PC-9 (cell line): Measurements from ENCODE around the gene MDC1. TPM values are rescaled to one million over a fixed set of nuclear protein-coding genes. Genes with fewer than 3 reads are reported as not detected.

Experiments used
- BruUV-seq: library from RNA; stranded (reverse); fragments of 400-500 nt; replicated peaks from 2 replicates; lab custom pipeline; 2021; lab: Mats Ljungman, UMichigan
- CTCF ChIA-PET: fragments of 300-600 bp; sonication (Branson Sonifier 250); formaldehyde crosslinking; loops from one replicate; lab custom pipeline; 2022; ENCODE audit warnings: antibody characterized with exemption; lab: Charles Lee
- POLR2A ChIA-PET: fragments of 300-600 bp; sonication (Branson Sonifier 250); formaldehyde crosslinking; loops from one replicate; lab custom pipeline; 2022; ENCODE audit warnings: antibody characterized with exemption; ENCODE audit not compliant: unreplicated experiment; lab: Charles Lee
- DNase-seq, 2 experiments: peaks; one replicate each; pipeline versions ENCODE4 v3.0.0 to v3.0.0-alpha.2; 2015 to 2022; ENCODE audit warnings: mixed read lengths in 1 of 2
- H2AFZ ChIP-seq: fragments of 200-600 bp; sonication (generic); 2 replicates; pipeline ENCODE4 v1.8.1; 2017; ENCODE audit warnings: antibody characterized with exemption
- H3F3A ChIP-seq: fragments of 200-600 bp; sonication (generic); 2 replicates; pipeline ENCODE4 v1.8.1; 2017; ENCODE audit warnings: antibody characterized with exemption, mild to moderate bottlenecking, low read depth; ENCODE audit not compliant: insufficient read depth
- H3K27ac ChIP-seq: fragments of 200-600 bp; sonication (generic); 2 replicates; pipeline ENCODE4 v1.6.1; 2016; ENCODE audit warnings: mixed run types
- H3K27me3 ChIP-seq: fragments of 200-600 bp; sonication (generic); 2 replicates; pipeline ENCODE4 v1.6.1; 2016; ENCODE audit warnings: low read depth, mixed run types; ENCODE audit not compliant: insufficient read depth
- H3K36me3 ChIP-seq: fragments of 200-600 bp; sonication (generic); 2 replicates; pipeline ENCODE4 v1.6.1; 2016; ENCODE audit warnings: low read depth, mixed run types
- H3K4me1 ChIP-seq: fragments of 200-600 bp; sonication (generic); replicated peaks from 2 replicates; pipeline ENCODE4 v1.6.1; 2016; ENCODE audit warnings: mixed run types; ENCODE audit not compliant: insufficient read depth
- H3K4me2 ChIP-seq: fragments of 200-600 bp; sonication (generic); 2 replicates; pipeline ENCODE4 v1.6.1; 2017; ENCODE audit warnings: mixed run types
- H3K4me3 ChIP-seq: fragments of 200-600 bp; sonication (generic); 2 replicates; pipeline ENCODE4 v1.6.1; 2016; ENCODE audit warnings: mixed run types
- H3K79me2 ChIP-seq: fragments of 200-600 bp; sonication (generic); 2 replicates; pipeline ENCODE4 v1.6.1; 2017; ENCODE audit warnings: low read depth, mixed run types
- H3K9me2 ChIP-seq: fragments of 200-600 bp; sonication (generic); 2 replicates; pipeline ENCODE4 v1.8.1; 2017; ENCODE audit warnings: mild to moderate bottlenecking; ENCODE audit not compliant: insufficient read depth
- H3K9me3 ChIP-seq: fragments of 200-600 bp; sonication (generic); 2 replicates; pipeline ENCODE4 v1.8.1; 2016; ENCODE audit warnings: low read depth; ENCODE audit not compliant: insufficient read depth
- H4K20me1 ChIP-seq: fragments of 200-600 bp; sonication (generic); 2 replicates; pipeline ENCODE4 v1.8.1; 2017; ENCODE audit not compliant: insufficient read depth
- EZH2 ChIP-seq: fragments of 200-600 bp; sonication (generic); IDR thresholded peaks from 2 replicates; pipeline ENCODE4 v1.8.0; 2017; ENCODE audit warnings: antibody characterized with exemption, low read depth
- intact Hi-C: fragments of 100-400 bp; cut with micrococcal nuclease; formaldehyde crosslinking; loops from one replicate; pipeline ENCODE4 v1.10.0; 2022; ENCODE audit not compliant: unreplicated experiment
- total RNA-seq: library from RNA; stranded (reverse); gene quantifications from 2 replicates; pipeline ENCODE4 v1.2.3, GENCODE V29; 2021
- TF ChIP-seq, protein P1 (sequence below): fragments of 200-600 bp; sonication (generic); conservative IDR thresholded peaks from 2 replicates; pipeline ENCODE4 v1.6.1; 2017; ENCODE audit warnings: mixed run types, antibody characterized with exemption, mild to moderate bottlenecking, moderate library complexity

MDC1 gene
- total RNA-seq, 1 experiment from 2014 or later = 81.6 TPM

DNA sequence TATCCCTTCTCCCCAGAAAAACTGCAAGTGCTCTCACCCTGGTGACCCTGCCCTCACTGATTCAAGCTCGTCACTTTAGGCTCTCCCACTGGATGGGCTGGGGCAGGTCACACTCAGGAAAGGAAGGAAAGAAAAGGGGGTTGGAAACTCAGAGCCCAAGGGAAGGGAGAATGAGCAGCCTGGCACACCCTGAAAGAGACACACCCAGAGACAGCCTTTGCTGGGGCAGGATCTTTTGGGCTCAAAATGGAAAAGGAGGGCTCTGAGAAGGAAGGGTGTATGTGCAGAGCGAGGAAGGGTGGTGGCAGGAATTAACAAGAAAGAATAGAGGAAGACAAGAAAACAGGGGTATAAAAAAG is 33.1 kb downstream of the MDC1 start:
- Histone ChIP-seq H3K79me2 (peaks cover 74% of the 10 kb centered on the region), H3K27me3 (no peaks in the 10 kb centered on the region), H3K36me3 (no peaks in the 10 kb centered on the region), H3K27ac (peak overlapping the region; percentile 84), H3K4me1 (peaks cover 57% of the 10 kb centered on the region), H3K9me3 (no peaks in the 10 kb centered on the region), H3F3A (peaks cover 55% of the 10 kb centered on the region), H4K20me1 (no peaks in the 10 kb centered on the region), H3K4me2 (peak overlapping the region; percentile 93), H2AFZ (no peak overlapping the region), H3K4me3 (peak overlapping the region; percentile 98), H3K9me2 (no peaks in the 10 kb centered on the region)
- no TSS peak for BruUV-seq
- TF ChIP-seq, protein P1, sequence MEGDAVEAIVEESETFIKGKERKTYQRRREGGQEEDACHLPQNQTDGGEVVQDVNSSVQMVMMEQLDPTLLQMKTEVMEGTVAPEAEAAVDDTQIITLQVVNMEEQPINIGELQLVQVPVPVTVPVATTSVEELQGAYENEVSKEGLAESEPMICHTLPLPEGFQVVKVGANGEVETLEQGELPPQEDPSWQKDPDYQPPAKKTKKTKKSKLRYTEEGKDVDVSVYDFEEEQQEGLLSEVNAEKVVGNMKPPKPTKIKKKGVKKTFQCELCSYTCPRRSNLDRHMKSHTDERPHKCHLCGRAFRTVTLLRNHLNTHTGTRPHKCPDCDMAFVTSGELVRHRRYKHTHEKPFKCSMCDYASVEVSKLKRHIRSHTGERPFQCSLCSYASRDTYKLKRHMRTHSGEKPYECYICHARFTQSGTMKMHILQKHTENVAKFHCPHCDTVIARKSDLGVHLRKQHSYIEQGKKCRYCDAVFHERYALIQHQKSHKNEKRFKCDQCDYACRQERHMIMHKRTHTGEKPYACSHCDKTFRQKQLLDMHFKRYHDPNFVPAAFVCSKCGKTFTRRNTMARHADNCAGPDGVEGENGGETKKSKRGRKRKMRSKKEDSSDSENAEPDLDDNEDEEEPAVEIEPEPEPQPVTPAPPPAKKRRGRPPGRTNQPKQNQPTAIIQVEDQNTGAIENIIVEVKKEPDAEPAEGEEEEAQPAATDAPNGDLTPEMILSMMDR = no peak
- no peak for TF ChIP-seq EZH2
- ChIA-PET POLR2A (interaction anchor here (0.6 to 0.7 kb wide), 2 partner anchors 34 to 39 kb away, joined by 4 to 6 read pairs; no protein-coding TSS in a partner anchor), CTCF (no interaction called here)
- intact Hi-C loops = loop anchor here (2.0 kb wide), 1 partner anchor 199 kb away; no protein-coding TSS in a partner anchor
- no peak for DNase-seq

DNA sequence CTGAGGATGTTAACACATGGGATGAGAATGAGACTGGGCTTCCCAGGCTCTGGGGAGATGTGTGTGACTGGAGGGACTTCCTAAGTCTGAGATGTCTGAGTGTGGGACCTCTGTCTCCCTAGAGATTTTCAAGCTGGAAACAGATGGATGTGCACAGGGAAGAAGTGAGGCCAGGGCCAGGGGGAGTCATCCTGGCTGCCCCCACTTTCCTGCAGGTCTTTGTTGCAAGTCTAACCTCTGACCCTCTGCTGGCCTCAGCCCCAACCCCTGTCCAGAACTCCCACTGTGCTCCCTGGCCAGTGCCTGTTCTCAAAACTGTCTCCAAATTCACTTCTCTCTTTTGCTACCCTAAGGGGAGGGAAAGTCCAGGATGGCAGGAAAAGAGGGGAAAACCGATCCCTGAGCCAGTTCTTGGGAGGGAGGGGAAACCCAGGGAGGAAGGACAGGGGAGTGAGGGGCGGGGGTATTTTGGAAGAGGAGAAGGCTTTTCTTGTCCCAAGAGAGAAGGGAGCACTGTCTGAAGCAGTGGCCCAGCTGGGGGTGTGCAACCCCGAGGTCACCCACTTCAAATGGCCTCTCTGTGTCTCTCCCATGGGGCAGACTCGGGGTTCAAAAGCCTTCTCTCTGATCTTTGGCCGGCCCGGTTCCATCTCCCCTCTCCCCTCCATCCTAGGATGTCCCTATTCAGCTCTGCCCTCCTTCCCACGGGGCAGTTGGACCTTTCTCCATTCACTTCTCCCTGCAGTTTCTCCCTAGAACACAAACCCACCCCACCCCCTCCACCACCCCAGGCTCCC is 33.7 kb downstream of the MDC1 start:
- H2AFZ ChIP-seq = no peak overlapping the region
- H3K9me2 ChIP-seq = no peaks in the 10 kb centered on the region
- H3K9me3 ChIP-seq = no peaks in the 10 kb centered on the region
- H3K27me3 ChIP-seq = no peaks in the 10 kb centered on the region
- peaks cover 69% of the 10 kb centered on the region for H3K79me2 ChIP-seq
- H3F3A ChIP-seq = peaks cover 58% of the 10 kb centered on the region
- intact Hi-C loops = loop anchor here (2.0 kb wide), 1 partner anchor 199 kb away; no protein-coding TSS in a partner anchor
- no peaks in the 10 kb centered on the region for H4K20me1 ChIP-seq
- H3K4me2 ChIP-seq = peak overlapping the region; percentile 93
- POLR2A ChIA-PET = no interaction called here
- H3K36me3 ChIP-seq = no peaks in the 10 kb centered on the region
- TF ChIP-seq EZH2 = no peak
- TF ChIP-seq, protein P1 = no peak
- BruUV-seq = no TSS peak
- peak overlapping the region; percentile 84 for H3K27ac ChIP-seq
- CTCF ChIA-PET = no interaction called here
- H3K4me3 ChIP-seq = peak overlapping the region; percentile 98
- DNase-seq = no peak
- H3K4me1 ChIP-seq = peaks cover 54% of the 10 kb centered on the region

DNA sequence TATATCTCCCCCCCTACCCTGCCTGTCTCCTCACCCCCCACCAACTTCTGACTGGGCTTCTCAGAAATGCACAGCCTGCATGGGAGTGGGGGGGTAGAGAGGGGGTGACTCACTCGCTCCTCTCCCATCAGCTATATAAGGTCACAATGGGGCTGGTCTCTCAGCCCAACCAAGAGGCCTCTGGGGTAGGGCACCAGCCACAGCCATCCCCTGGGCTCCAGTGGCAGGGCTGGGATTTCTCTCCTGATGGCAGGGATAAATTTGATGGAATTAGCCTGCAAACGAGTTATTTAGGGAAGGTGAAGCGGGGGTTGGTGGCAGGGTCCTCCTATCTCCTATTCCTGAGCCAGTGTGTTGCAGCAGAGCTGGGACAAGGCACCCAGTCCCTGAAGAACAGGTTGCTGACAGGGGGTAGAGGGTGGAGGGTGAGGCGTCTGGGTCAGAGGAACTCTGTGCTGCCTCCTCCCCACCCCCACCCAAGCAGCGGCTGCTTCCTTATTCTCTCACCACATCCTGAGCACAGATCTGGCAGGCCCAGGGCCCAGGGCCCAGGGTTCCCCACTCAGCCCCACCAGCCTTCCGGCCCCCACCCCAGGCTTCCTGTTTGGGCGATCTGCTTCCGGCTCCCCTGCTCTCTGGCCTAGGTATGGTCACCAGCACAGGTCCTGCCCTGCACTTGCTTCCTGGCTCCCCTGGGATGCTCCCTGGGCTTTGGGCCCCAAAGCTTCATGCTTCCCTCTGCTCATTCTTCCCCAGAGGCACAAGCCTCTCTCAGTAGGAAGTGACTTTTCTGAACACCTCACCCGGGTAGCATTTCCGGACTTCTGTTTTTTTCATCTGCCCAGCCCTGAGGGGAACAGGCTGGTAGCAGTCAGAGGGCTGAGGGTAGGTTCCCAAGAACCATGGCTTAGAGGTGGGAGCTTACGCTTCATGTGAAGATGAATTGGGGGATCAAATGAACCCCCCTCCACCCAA is 34.7 kb downstream of the MDC1 start:
- Histone ChIP-seq H4K20me1 (no peaks in the 10 kb centered on the region), H3K9me2 (no peaks in the 10 kb centered on the region), H3K36me3 (no peaks in the 10 kb centered on the region), H3K79me2 (peaks cover 63% of the 10 kb centered on the region), H3K27ac (peak overlapping the region; percentile 84), H3K4me1 (peaks cover 46% of the 10 kb centered on the region), H3K27me3 (no peaks in the 10 kb centered on the region), H3K4me3 (peak overlapping the region; percentile 98), H3K4me2 (peak overlapping the region; percentile 93), H3K9me3 (no peaks in the 10 kb centered on the region), H2AFZ (no peak overlapping the region), H3F3A (peaks cover 56% of the 10 kb centered on the region)
- TF ChIP-seq, protein P1 = no peak
- no peak for TF ChIP-seq EZH2
- BruUV-seq = TSS peak; percentile 84
- POLR2A ChIA-PET = interaction anchor here (0.5 to 0.6 kb wide), 2 partner anchors 45 to 107 kb away, joined by 4 read pairs; no protein-coding TSS in a partner anchor
- intact Hi-C loops = loop anchor here (1.0 to 2.0 kb wide), 2 partner anchors 35 to 200 kb away; partner anchors contain the start of gene MDC1
- CTCF ChIA-PET = interaction anchor here (1.0 kb wide), 1 partner anchor 44 kb away, joined by 5 read pairs; no protein-coding TSS in a partner anchor
- peak; percentile 71 to 79 for DNase-seq
